Skeletal muscle tissue (tissue), 4 donors: ENCODE results near the gene PIK3CB. TPM values are rescaled to one million over a fixed set of nuclear protein-coding genes. Genes with fewer than 3 reads are reported as not detected.

Source experiments
- H3K27ac ChIP-seq: one replicate; pipeline ENCODE4 v1.7.0; 2013; ENCODE audit warnings: mild to moderate bottlenecking, low read depth, low read length, inconsistent platforms
- H3K27me3 ChIP-seq, 3 donors: one replicate each; pipeline ENCODE4 v1.7.0; 2013; ENCODE audit warnings: low read length in 3 of 3; ENCODE audit not compliant: control insufficient read depth in 3 of 3, insufficient read depth in 3 of 3
- H3K36me3 ChIP-seq, 3 donors: one replicate each; pipeline ENCODE4 v1.7.0; 2013; ENCODE audit warnings: low read length in 3 of 3; ENCODE audit not compliant: control insufficient read depth in 3 of 3, insufficient read depth in 3 of 3
- H3K4me1 ChIP-seq, 3 donors: one replicate each; pipeline ENCODE4 v1.7.0; 2013; ENCODE audit warnings: low read length in 3 of 3, mild to moderate bottlenecking in 3 of 3; ENCODE audit not compliant: control insufficient read depth in 3 of 3, insufficient read depth in 3 of 3
- H3K4me3 ChIP-seq, 3 donors: one replicate each; pipeline ENCODE4 v1.7.0; 2013; ENCODE audit warnings: low read length in 3 of 3
- H3K9ac ChIP-seq, 3 donors: one replicate each; pipeline ENCODE4 v1.7.0; 2013; ENCODE audit warnings: low read length in 3 of 3, mild to moderate bottlenecking in 3 of 3, moderate library complexity in 2 of 3, low read depth in 1 of 3
- H3K9me3 ChIP-seq, 3 donors: one replicate each; pipeline ENCODE4 v1.7.0; 2013; ENCODE audit warnings: low read length in 3 of 3; ENCODE audit not compliant: control insufficient read depth in 3 of 3
- total RNA-seq: library from RNA; depleted of rRNA; stranded (reverse); fragments of >200 nt; gene quantifications from one replicate; pipeline ENCODE4 v1.2.3, GENCODE V29; 2014
- donor health status: Osteomylitis.

Gene PIK3CB
- total RNA-seq, 1 donor from 2014 or later, result 16.2 TPM

GRCh38 chr3:138642927-138643253 lies 191.8 kb downstream of the PIK3CB start:
- no peaks in the 10 kb centered on the region for H3K27me3 ChIP-seq
- H3K4me1 ChIP-seq, result no peaks in the 10 kb centered on the region
- no peak overlapping the region for H3K4me3 ChIP-seq
- H3K36me3 ChIP-seq, result no peaks in the 10 kb centered on the region
- no peaks in the 10 kb centered on the region for H3K9me3 ChIP-seq
- H3K9ac ChIP-seq, result no peak overlapping the region
- no peak overlapping the region for H3K27ac ChIP-seq

- Histone ChIP-seq H3K4me1 (no peaks in the 10 kb centered on the region), H3K27ac (no peak overlapping the region), H3K27me3 (no peaks in the 10 kb centered on the region), H3K36me3 (no peaks in the 10 kb centered on the region), H3K9me3 (no peaks in the 10 kb centered on the region), H3K4me3 (no peak overlapping the region), H3K9ac (no peak overlapping the region)
These were observed 192.4 kb downstream of the PIK3CB start for GRCh38 chr3:138642226-138642926.

- no peak overlapping the region for H3K9ac ChIP-seq
- H3K27ac ChIP-seq, result no peak overlapping the region
- no peaks in the 10 kb centered on the region for H3K36me3 ChIP-seq
- no peaks in the 10 kb centered on the region for H3K4me1 ChIP-seq
- H3K4me3 ChIP-seq, result no peak overlapping the region
- no peaks in the 10 kb centered on the region for H3K27me3 ChIP-seq
- H3K9me3 ChIP-seq, result no peaks in the 10 kb centered on the region
These were observed 194.2 kb downstream of the PIK3CB start for GRCh38 chr3:138640537-138640936.

GRCh38 chr3:138638641-138639040 lies 196.1 kb downstream of the PIK3CB start:
- no peak overlapping the region for H3K4me3 ChIP-seq
- H3K27me3 ChIP-seq, result no peaks in the 10 kb centered on the region
- H3K27ac ChIP-seq, result no peak overlapping the region
- peaks cover 0 to 3% (median 0%) of the 10 kb centered on the region in 3 donors for H3K36me3 ChIP-seq
- H3K9ac ChIP-seq, result no peak overlapping the region
- no peaks in the 10 kb centered on the region for H3K4me1 ChIP-seq
- H3K9me3 ChIP-seq, result no peaks in the 10 kb centered on the region

GRCh38 chr3:138629526-138629925 lies 205.2 kb downstream of the PIK3CB start:
- Histone ChIP-seq H3K36me3 (peaks cover 5 to 25% (median 16%) of the 10 kb centered on the region in 3 donors), H3K9me3 (no peaks in the 10 kb centered on the region), H3K4me1 (no peaks in the 10 kb centered on the region), H3K27me3 (no peaks in the 10 kb centered on the region), H3K4me3 (no peak overlapping the region), H3K9ac (no peak overlapping the region), H3K27ac (no peak overlapping the region)

- peaks cover 5 to 19% (median 9%) of the 10 kb centered on the region in 3 donors for H3K36me3 ChIP-seq
- H3K27ac ChIP-seq, result no peak overlapping the region
- H3K9ac ChIP-seq, result no peak overlapping the region
- H3K4me1 ChIP-seq, result no peaks in the 10 kb centered on the region
- H3K27me3 ChIP-seq, result no peaks in the 10 kb centered on the region
- H3K9me3 ChIP-seq, result no peaks in the 10 kb centered on the region
- H3K4me3 ChIP-seq, result no peak overlapping the region
These were observed 208.9 kb downstream of the PIK3CB start for GRCh38 chr3:138625707-138626365.

GRCh38 chr3:138624518-138624917 lies 210.2 kb downstream of the PIK3CB start:
- peaks cover 2 to 10% (median 5%) of the 10 kb centered on the region in 3 donors for H3K36me3 ChIP-seq
- no peaks in the 10 kb centered on the region for H3K27me3 ChIP-seq
- no peaks in the 10 kb centered on the region for H3K9me3 ChIP-seq
- H3K4me3 ChIP-seq, result no peak overlapping the region
- no peak overlapping the region for H3K9ac ChIP-seq
- no peaks in the 10 kb centered on the region for H3K4me1 ChIP-seq
- H3K27ac ChIP-seq, result no peak overlapping the region

GRCh38 chr3:138620431-138620830 lies 214.3 kb downstream of the PIK3CB start:
- Histone ChIP-seq H3K27ac (no peak overlapping the region), H3K9ac (no peak overlapping the region), H3K27me3 (no peaks in the 10 kb centered on the region), H3K4me1 (no peaks in the 10 kb centered on the region), H3K36me3 (peaks cover 0 to 3% (median 0%) of the 10 kb centered on the region in 3 donors), H3K9me3 (no peaks in the 10 kb centered on the region), H3K4me3 (no peak overlapping the region)

GRCh38 chr3:138615462-138615861 lies 219.3 kb downstream of the PIK3CB start:
- Histone ChIP-seq H3K4me1 (no peaks in the 10 kb centered on the region), H3K27me3 (no peaks in the 10 kb centered on the region), H3K9ac (no peak overlapping the region), H3K4me3 (no peak overlapping the region), H3K36me3 (no peaks in the 10 kb centered on the region), H3K27ac (no peak overlapping the region), H3K9me3 (no peaks in the 10 kb centered on the region)

GRCh38 chr3:138609898-138610266 lies 224.8 kb downstream of the PIK3CB start:
- Histone ChIP-seq H3K4me1 (peaks cover 10 to 13% (median 11%) of the 10 kb centered on the region in 3 donors), H3K9ac (peak overlapping the region in 2 of 3 donors; percentile 73 to 95), H3K4me3 (peak overlapping the region; percentile 91 to 93 (median 93)), H3K36me3 (no peaks in the 10 kb centered on the region), H3K27ac (peak overlapping the region; percentile 91), H3K27me3 (no peaks in the 10 kb centered on the region), H3K9me3 (no peaks in the 10 kb centered on the region)
